ENCODE data around the gene PDE5A. TPM values are rescaled to one million over a fixed set of nuclear protein-coding genes. Genes with fewer than 3 reads are reported as not detected.
A peak's percentile ranks its signal among the peaks of the same experiment; 100 is the strongest.

PDE5A gene
- total RNA-seq, 4 donors from 2014 or later, result 154 to 208 (median 199) TPM

DNA sequence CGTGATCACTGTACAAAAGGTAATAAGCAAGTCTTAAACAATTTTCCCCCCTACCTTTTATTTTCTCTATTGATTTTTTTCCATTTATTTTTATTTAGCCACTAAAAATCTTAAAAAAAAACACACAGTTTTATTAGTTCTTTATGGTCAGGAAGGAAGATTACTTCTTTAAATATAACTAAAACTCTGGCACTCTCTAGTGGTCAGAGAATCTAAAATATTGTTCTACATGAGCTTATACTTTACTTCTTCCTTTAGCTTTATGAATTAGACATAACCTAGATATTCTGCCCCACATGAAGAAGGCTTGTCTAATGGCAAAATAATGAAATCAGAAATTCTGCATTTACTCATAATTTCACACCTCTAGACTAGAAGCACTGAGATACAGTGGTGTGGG is 135.2 kb downstream of the PDE5A start:
- intact Hi-C loops (cut with DNase I), result loop anchor here (10.0 kb wide), 1 partner anchor 561 kb away; no protein-coding TSS in a partner anchor
- DNase-seq (ENCODE audit: extremely low spot score), result no peak
- WGBS, result 88% methylated on average over 1 of the region's 1 CpG
- H3K27ac ChIP-seq (replicated peaks in 1 of 4), result no peak overlapping the region
- peaks cover 6 to 47% (median 22%) of the 10 kb centered on the region in 4 donors for H3K36me3 ChIP-seq
- no peaks in the 10 kb centered on the region for H3K27me3 ChIP-seq
- peaks cover 0 to 17% (median 5%) of the 10 kb centered on the region in 4 donors for H3K4me1 ChIP-seq
- TF ChIP-seq POLR2AphosphoS5 (IDR thresholded peaks at IDR 0.05) (no peak), POLR2A (IDR thresholded peaks at IDR 0.05; ENCODE audit: low read depth) (no peak), EP300 (IDR thresholded peaks at IDR 0.05) (no peak)
- TF ChIP-seq, protein P1, sequence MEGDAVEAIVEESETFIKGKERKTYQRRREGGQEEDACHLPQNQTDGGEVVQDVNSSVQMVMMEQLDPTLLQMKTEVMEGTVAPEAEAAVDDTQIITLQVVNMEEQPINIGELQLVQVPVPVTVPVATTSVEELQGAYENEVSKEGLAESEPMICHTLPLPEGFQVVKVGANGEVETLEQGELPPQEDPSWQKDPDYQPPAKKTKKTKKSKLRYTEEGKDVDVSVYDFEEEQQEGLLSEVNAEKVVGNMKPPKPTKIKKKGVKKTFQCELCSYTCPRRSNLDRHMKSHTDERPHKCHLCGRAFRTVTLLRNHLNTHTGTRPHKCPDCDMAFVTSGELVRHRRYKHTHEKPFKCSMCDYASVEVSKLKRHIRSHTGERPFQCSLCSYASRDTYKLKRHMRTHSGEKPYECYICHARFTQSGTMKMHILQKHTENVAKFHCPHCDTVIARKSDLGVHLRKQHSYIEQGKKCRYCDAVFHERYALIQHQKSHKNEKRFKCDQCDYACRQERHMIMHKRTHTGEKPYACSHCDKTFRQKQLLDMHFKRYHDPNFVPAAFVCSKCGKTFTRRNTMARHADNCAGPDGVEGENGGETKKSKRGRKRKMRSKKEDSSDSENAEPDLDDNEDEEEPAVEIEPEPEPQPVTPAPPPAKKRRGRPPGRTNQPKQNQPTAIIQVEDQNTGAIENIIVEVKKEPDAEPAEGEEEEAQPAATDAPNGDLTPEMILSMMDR (IDR thresholded peaks at IDR 0.05), result no peak
- no peak overlapping the region for H3K4me3 ChIP-seq
- H3K9me3 ChIP-seq, result no peaks in the 10 kb centered on the region

DNA sequence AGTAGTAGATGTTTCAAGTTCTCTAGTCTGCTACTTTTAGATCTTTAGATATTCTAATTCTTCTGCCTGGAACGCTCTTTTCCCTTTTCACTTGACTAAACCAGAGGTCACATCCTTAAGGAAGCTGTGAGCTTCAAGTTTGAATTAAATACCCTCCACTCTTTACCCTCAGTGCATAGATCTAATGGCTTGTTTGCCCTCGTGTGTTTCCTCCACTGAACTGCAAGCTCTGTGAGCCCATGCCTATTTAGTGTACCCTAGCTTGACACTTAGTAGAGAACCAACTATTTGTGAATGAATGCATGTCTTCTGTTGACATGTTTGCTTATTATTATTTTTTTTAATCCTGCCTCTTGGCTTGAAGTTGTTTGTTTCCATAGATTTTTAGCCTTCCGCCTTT is 138.3 kb downstream of the PDE5A start:
- intact Hi-C loops (cut with DNase I), result loop anchor here (10.0 kb wide), 1 partner anchor 564 kb away; no protein-coding TSS in a partner anchor
- Histone ChIP-seq H3K27me3 (no peaks in the 10 kb centered on the region), H3K4me3 (no peak overlapping the region), H3K27ac (replicated peaks in 1 of 4) (no peak overlapping the region), H3K9me3 (no peaks in the 10 kb centered on the region), H3K36me3 (peaks cover 4 to 24% (median 11%) of the 10 kb centered on the region in 4 donors), H3K4me1 (no peaks in the 10 kb centered on the region)
- DNase-seq (ENCODE audit: extremely low spot score), result no peak
- WGBS, result 49% methylated on average over 3 of the region's 3 CpGs
- TF ChIP-seq POLR2A (IDR thresholded peaks at IDR 0.05; ENCODE audit: low read depth) (no peak), POLR2AphosphoS5 (IDR thresholded peaks at IDR 0.05) (no peak), EP300 (IDR thresholded peaks at IDR 0.05) (no peak)
- TF ChIP-seq, protein P1 (IDR thresholded peaks at IDR 0.05), result peak in 1 of 3 experiments; percentile 33

DNA sequence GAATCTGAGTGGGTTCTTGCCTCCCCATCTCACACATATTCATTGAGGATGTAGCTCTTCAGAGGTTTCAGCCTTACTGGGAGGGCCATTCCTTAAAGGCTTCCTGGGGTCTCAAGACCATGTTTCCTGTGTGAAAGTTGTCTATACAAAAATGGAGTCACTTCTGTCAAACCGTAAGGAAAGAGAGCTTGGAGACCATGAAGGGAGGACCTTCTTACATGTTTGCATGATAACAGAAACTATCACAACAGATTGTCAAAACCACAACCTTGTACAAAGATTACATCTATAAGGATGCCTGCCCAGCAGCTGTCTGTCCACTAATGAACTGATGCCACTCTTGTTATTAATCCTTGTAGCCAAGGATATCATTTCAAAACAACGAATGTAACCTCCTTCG is 139.3 kb downstream of the PDE5A start:
- TF ChIP-seq, protein P1 (IDR thresholded peaks at IDR 0.05), result no peak
- TF ChIP-seq POLR2AphosphoS5 (IDR thresholded peaks at IDR 0.05) (no peak), POLR2A (IDR thresholded peaks at IDR 0.05; ENCODE audit: low read depth) (no peak), EP300 (IDR thresholded peaks at IDR 0.05) (no peak)
- Histone ChIP-seq H3K4me1 (no peaks in the 10 kb centered on the region), H3K9me3 (no peaks in the 10 kb centered on the region), H3K4me3 (no peak overlapping the region), H3K27me3 (no peaks in the 10 kb centered on the region), H3K27ac (replicated peaks in 1 of 4) (no peak overlapping the region), H3K36me3 (peaks cover 0 to 14% (median 3%) of the 10 kb centered on the region in 4 donors)
- intact Hi-C loops (cut with DNase I), result no loop called here
- no peak for DNase-seq (ENCODE audit: extremely low spot score)
- WGBS, result 78% methylated on average over 3 of the region's 3 CpGs

DNA sequence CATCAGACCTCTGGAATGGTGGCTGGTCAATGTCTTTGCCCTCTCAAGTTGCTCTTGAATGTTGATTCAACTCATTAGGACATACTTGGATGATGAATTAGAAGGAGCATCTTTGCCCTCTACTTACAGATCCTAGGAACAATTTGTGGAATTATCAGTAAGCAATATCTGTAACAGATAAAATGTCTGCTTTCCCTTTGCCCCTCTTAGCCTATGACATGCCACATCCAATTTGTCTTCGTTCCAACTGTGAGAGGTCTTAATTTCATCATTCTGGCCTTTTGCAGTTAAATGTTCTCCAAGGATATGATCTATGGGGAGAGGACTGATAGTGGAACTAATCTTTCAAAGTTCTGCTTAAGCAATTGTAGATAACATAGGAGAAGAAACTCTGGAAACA is 148.3 kb downstream of the PDE5A start:
- TF ChIP-seq POLR2AphosphoS5 (IDR thresholded peaks at IDR 0.05), result no peak

DNA sequence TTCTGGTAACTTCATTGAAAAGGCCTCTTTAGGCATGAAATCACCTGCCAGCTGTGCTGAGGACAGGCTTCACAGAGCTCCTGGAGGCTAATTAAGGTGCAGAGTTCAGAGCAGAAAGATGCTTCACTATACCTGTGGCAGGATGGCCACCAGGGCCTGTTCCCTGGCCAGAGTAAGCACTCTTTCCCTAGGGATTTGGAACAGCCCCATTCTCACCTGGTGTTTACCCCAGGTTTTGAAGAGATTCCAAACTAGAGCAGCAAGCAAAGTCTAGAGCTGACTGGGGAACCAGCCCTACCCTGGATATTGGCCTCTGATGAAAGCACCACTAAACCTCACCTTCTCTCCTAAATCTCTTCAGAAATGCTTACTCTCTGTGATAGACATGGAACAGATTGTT is 148.8 kb downstream of the PDE5A start:
- H3K36me3 ChIP-seq, result peaks cover 0 to 40% (median 18%) of the 10 kb centered on the region in 4 donors
- peaks cover 0 to 5% (median 0%) of the 10 kb centered on the region in 4 donors for H3K4me1 ChIP-seq
- no peak overlapping the region for H3K27ac ChIP-seq (replicated peaks in 1 of 4)
- no peaks in the 10 kb centered on the region for H3K27me3 ChIP-seq
- no peak overlapping the region for H3K4me3 ChIP-seq
- intact Hi-C loops (cut with DNase I), result no loop called here
- H3K9me3 ChIP-seq, result no peaks in the 10 kb centered on the region
- TF ChIP-seq, protein P1 (IDR thresholded peaks at IDR 0.05), result no peak
- TF ChIP-seq POLR2AphosphoS5 (IDR thresholded peaks at IDR 0.05), result no peak
- no peak for TF ChIP-seq POLR2A (IDR thresholded peaks at IDR 0.05; ENCODE audit: low read depth)
- no peak for TF ChIP-seq EP300 (IDR thresholded peaks at IDR 0.05)
- DNase-seq (ENCODE audit: extremely low spot score), result no peak

More for the DNA sequence above, 148.3 kb downstream of the PDE5A start:
- no peak for DNase-seq (ENCODE audit: extremely low spot score)
- intact Hi-C loops (cut with DNase I), result no loop called here
- Histone ChIP-seq H3K4me3 (no peak overlapping the region), H3K27me3 (no peaks in the 10 kb centered on the region), H3K9me3 (no peaks in the 10 kb centered on the region), H3K4me1 (peaks cover 0 to 5% (median 0%) of the 10 kb centered on the region in 4 donors), H3K36me3 (peaks cover 0 to 36% (median 17%) of the 10 kb centered on the region in 4 donors), H3K27ac (replicated peaks in 1 of 4) (no peak overlapping the region)
- WGBS, result 100% methylated on average over 1 of the region's 1 CpG
